OCI-LY7 (cell line): Measurements from ENCODE around the gene VPS26C. TPM values are rescaled to one million over a fixed set of nuclear protein-coding genes. Genes with fewer than 3 reads are reported as not detected.

ENCODE experiments used
- BruUV-seq: library from RNA; stranded (reverse); fragments of 400-500 nt; replicated peaks from 2 replicates; lab custom pipeline; 2021; lab: Mats Ljungman, UMichigan
- CTCF ChIA-PET: fragments of 300-600 bp; sonication (Branson Sonifier 250); formaldehyde crosslinking; loops from one replicate; lab custom pipeline; 2022; ENCODE audit warnings: antibody characterized with exemption; ENCODE audit not compliant: unreplicated experiment; lab: Charles Lee
- POLR2A ChIA-PET: fragments of 300-600 bp; sonication (Branson Sonifier 250); formaldehyde crosslinking; loops from one replicate; lab custom pipeline; 2022; ENCODE audit warnings: antibody characterized with exemption; lab: Charles Lee
- DNase-seq: peaks from one replicate; pipeline ENCODE4 v3.0.0-alpha.2; 2015; ENCODE audit warnings: low spot score
- H2AFZ ChIP-seq: fragments of 200-600 bp; sonication (generic), shearing (Covaris generic); 2 replicates; pipeline ENCODE4 v1.6.1; 2014; ENCODE audit warnings: mild to moderate bottlenecking, antibody characterized with exemption, low read length, moderate library complexity
- H3K27ac ChIP-seq: fragments of 200-600 bp; sonication (generic); 2 replicates; pipeline ENCODE4 v1.5.1; 2014; ENCODE audit warnings: mixed run types, low read depth, mild to moderate bottlenecking, moderate library complexity, low read length, inconsistent platforms; ENCODE audit not compliant: poor library complexity, severe bottlenecking
- H3K36me3 ChIP-seq: fragments of 200-600 bp; sonication (generic); 2 replicates; pipeline ENCODE4 v1.6.1; 2014; ENCODE audit warnings: mild to moderate bottlenecking, antibody characterized with exemption, low read length, moderate library complexity, mixed read lengths; ENCODE audit not compliant: insufficient read depth
- H3K4me1 ChIP-seq: fragments of 200-600 bp; sonication (generic); 2 replicates; pipeline ENCODE4 v1.5.1; 2014; ENCODE audit warnings: mild to moderate bottlenecking, low read length; ENCODE audit not compliant: insufficient read depth, poor library complexity, severe bottlenecking
- H3K4me2 ChIP-seq: fragments of 200-600 bp; sonication (generic); 2 replicates; pipeline ENCODE4 v1.6.1; 2014; ENCODE audit warnings: mild to moderate bottlenecking, low read length
- H3K4me3 ChIP-seq: fragments of 200-600 bp; sonication (generic); 2 replicates; pipeline ENCODE4 v1.5.1; 2014; ENCODE audit warnings: mild to moderate bottlenecking, low read depth, low read length; ENCODE audit not compliant: poor library complexity, severe bottlenecking
- H3K79me2 ChIP-seq: fragments of 200-600 bp; sonication (generic); 2 replicates; pipeline ENCODE4 v1.6.1; 2016; ENCODE audit warnings: low read depth, mild to moderate bottlenecking, low read length, moderate library complexity, mixed read lengths; ENCODE audit not compliant: insufficient read depth
- H3K9me2 ChIP-seq: fragments of 200-600 bp; sonication (generic); 2 replicates; pipeline ENCODE4 v1.6.1; 2016; ENCODE audit warnings: mild to moderate bottlenecking, low read length, mixed read lengths; ENCODE audit not compliant: insufficient read depth
- H3K9me3 ChIP-seq: fragments of 200-600 bp; sonication (generic); 2 replicates; pipeline ENCODE4 v1.6.1; 2014; ENCODE audit warnings: mild to moderate bottlenecking, mixed run types, low read length, mixed read lengths
- H4K20me1 ChIP-seq: fragments of 200-600 bp; sonication (generic); 2 replicates; pipeline ENCODE4 v1.6.1; 2014; ENCODE audit warnings: mild to moderate bottlenecking, antibody characterized with exemption, low read length, moderate library complexity, mixed read lengths; ENCODE audit not compliant: insufficient read depth
- EZH2phosphoT487 ChIP-seq: fragments of 200-600 bp; sonication (generic); IDR thresholded peaks from 2 replicates; pipeline ENCODE4 v1.6.1; 2018; ENCODE audit warnings: low read depth, borderline replicate concordance, mild to moderate bottlenecking, mixed run types, antibody characterized with exemption, low read length, moderate library complexity, mixed read lengths
- intact Hi-C: fragments of 100-400 bp; cut with micrococcal nuclease; formaldehyde crosslinking; loops from one replicate; pipeline ENCODE4 v1.10.0; 2022; ENCODE audit not compliant: unreplicated experiment
- total RNA-seq, 2 experiments: library from RNA; depleted of rRNA in 1 of 2; stranded (reverse); fragments of >200 nt in 1 of 2; shearing (Covaris generic) in 1 of 2; gene quantifications; 2 replicates each; pipeline ENCODE4 v1.2.3, GENCODE V29; 2014 to 2022
- TF ChIP-seq, protein P1 (sequence below): fragments of 200-600 bp; sonication (generic); conservative IDR thresholded peaks from 2 replicates; pipeline ENCODE4 v1.5.1; 2014; ENCODE audit warnings: mild to moderate bottlenecking, antibody characterized with exemption, low read length, moderate library complexity, mixed read lengths

The VPS26C gene
- total RNA-seq, 2 experiments from 2014 or later: 33.0 to 46.7 TPM

DNA sequence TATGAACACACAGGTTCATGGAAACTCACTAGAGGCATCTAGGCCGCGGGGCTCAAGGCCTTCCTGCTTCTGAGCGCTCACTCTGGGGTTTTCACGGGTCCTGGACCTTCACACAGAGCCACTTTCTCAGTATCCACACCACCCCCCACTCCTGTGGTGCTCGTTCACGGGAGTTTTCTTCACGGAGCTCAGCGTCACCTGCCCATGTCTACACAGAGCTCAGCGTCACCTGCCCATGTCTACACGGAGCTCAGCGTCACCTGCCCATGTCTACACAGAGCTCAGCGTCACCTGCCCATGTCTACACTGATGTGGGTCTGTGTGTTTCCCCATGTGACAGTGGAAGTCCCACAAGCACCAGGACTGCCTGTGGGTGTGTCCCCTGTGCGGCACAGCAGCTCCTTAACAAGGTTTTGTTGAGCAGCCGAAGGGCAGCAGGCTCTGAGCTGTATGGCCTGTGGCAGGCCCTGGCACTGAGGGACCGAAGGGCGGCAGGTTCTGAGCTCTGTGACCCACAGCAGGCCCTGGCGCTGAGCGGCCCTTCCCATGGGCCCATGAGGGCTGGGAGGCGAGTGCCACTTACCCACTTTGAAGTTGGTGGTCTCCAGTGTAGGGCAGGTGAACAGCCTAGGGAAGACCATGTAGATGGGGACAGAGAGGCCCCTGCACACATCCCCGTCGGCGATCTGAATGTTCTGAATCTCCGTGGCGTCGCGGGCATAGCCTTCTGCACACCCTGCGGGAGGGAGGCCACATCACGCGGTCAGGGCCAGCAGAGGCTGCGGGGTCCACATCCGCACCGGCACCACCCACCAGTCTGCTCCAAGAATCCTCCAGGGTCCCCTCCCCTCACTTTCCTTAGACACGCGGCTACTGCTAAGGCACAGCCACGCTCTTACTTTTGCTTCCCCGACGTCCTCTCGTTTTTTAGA is 39.8 kb downstream of the VPS26C start:
- POLR2A ChIA-PET: no interaction called here
- peaks cover 93% of the 10 kb centered on the region for H3K36me3 ChIP-seq
- CTCF ChIA-PET: no interaction called here

DNA sequence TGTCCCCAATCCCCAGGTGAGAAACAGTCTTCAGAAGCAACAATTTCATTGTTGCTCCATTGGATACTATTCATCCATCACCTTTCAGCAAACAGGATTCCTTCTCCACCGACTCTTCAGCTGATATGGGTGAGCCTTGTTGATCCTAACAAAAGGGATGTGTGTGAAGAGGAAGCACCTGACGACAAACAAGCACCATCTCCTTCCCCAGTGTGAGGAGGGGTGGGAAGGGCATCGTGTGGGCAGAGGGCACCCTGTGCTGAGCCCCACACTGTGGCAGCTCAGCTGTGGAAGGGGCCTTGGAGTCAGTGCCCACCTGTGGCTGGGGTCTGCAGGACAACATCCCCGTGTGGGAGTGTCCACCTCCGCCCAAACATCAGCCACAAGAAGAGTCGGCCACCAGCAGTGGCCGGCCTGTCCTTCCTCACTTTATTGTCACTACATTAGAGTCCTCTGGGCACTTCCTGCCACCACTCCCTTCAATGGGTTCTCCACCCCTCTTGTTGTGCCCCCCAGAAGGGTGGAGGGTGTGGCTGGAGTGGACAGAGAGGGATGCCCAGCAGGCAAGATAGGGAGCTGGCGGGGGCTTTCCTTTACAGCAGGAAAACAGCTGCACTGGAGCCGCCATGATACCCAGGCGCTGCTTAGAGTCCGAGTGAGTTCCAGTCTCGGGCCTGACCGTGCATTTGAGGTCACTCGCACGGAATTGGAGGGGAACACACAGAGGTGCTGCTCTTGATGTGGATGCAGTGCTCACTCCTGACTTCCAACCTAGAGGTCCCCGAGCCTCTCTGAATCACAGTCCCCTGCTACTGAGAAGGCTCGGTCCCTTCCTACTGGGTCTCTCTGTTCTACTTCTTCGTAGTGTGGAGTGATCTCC is 40.9 kb downstream of the VPS26C start:
- peaks cover 83% of the 10 kb centered on the region for H3K36me3 ChIP-seq
- H3K79me2 ChIP-seq: peaks cover 19% of the 10 kb centered on the region; the same call in 1 of the 2 replicates
- intact Hi-C loops: no loop called here

More for the DNA sequence above, 39.8 kb downstream of the VPS26C start:
- DNase-seq: no peak
- Histone ChIP-seq H3K4me2 (no peak overlapping the region), H4K20me1 (no peaks in the 10 kb centered on the region), H3K4me3 (no peak overlapping the region), H3K9me2 (no peaks in the 10 kb centered on the region), H3K27ac (no peak overlapping the region), H3K4me1 (peaks cover 5% of the 10 kb centered on the region), H3K79me2 (peaks cover 15% of the 10 kb centered on the region; the same call in 1 of the 2 replicates), H3K9me3 (no peaks in the 10 kb centered on the region), H2AFZ (no peak overlapping the region)
- intact Hi-C loops: no loop called here
- no TSS peak for BruUV-seq
- TF ChIP-seq EZH2phosphoT487: no peak
- TF ChIP-seq, protein P1, sequence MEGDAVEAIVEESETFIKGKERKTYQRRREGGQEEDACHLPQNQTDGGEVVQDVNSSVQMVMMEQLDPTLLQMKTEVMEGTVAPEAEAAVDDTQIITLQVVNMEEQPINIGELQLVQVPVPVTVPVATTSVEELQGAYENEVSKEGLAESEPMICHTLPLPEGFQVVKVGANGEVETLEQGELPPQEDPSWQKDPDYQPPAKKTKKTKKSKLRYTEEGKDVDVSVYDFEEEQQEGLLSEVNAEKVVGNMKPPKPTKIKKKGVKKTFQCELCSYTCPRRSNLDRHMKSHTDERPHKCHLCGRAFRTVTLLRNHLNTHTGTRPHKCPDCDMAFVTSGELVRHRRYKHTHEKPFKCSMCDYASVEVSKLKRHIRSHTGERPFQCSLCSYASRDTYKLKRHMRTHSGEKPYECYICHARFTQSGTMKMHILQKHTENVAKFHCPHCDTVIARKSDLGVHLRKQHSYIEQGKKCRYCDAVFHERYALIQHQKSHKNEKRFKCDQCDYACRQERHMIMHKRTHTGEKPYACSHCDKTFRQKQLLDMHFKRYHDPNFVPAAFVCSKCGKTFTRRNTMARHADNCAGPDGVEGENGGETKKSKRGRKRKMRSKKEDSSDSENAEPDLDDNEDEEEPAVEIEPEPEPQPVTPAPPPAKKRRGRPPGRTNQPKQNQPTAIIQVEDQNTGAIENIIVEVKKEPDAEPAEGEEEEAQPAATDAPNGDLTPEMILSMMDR: no peak

More for the DNA sequence above, 40.9 kb downstream of the VPS26C start:
- Histone ChIP-seq H3K4me3 (no peak overlapping the region), H3K4me2 (no peak overlapping the region), H3K27ac (no peak overlapping the region), H3K9me3 (no peaks in the 10 kb centered on the region), H3K9me2 (no peaks in the 10 kb centered on the region), H4K20me1 (no peaks in the 10 kb centered on the region), H2AFZ (no peak overlapping the region), H3K4me1 (peaks cover 3% of the 10 kb centered on the region)
- POLR2A ChIA-PET: no interaction called here
- DNase-seq: no peak
- CTCF ChIA-PET: no interaction called here
- TF ChIP-seq, protein P1: no peak
- no peak for TF ChIP-seq EZH2phosphoT487
- no TSS peak for BruUV-seq
